DND-41 (cell line): ENCODE measurements around the gene BUD31.

Source experiments
- ATAC-seq: fragments of 200-7000 bp; cut with Tn5 transposase; 3 replicates; pipeline ENCODE4 v1.9.1; 2021; ENCODE audit warnings: low read depth; ENCODE audit not compliant: insufficient read depth
- DNase-seq: peaks from one replicate; pipeline ENCODE4 v3.0.0-alpha.2; 2020
- H2AFZ ChIP-seq: 2 replicates; pipeline ENCODE4 v1.6.0; 2012; ENCODE audit warnings: low read depth, low read length
- H3K27ac ChIP-seq: 2 replicates; pipeline ENCODE4 v1.5.1; 2012; ENCODE audit warnings: low read length, inconsistent platforms
- H3K27me3 ChIP-seq: fragments of 200-600 bp; sonication (generic); 2 replicates; pipeline ENCODE4 v1.6.0; 2012; ENCODE audit warnings: low read length, mild to moderate bottlenecking, inconsistent platforms; ENCODE audit not compliant: insufficient read depth, poor library complexity
- H3K36me3 ChIP-seq: 2 replicates; pipeline ENCODE4 v1.5.1; 2012; ENCODE audit warnings: low read length, inconsistent platforms; ENCODE audit not compliant: insufficient read depth
- H3K4me1 ChIP-seq: 2 replicates; pipeline ENCODE4 v1.5.1; 2012; ENCODE audit warnings: mild to moderate bottlenecking, low read length; ENCODE audit not compliant: insufficient read depth
- H3K4me2 ChIP-seq: 2 replicates; pipeline ENCODE4 v1.6.0; 2012; ENCODE audit warnings: mild to moderate bottlenecking, moderate library complexity, low read length, inconsistent platforms; ENCODE audit not compliant: insufficient read depth
- H3K4me3 ChIP-seq, 2 experiments: fragments of 200-600 bp in 1 of 2; shearing (Covaris generic) in 1 of 2; 2 replicates each; pipeline ENCODE4 v1.5.1; 2012 to 2016; ENCODE audit warnings: inconsistent platforms in 2 of 2, low read length in 2 of 2, mild to moderate bottlenecking in 2 of 2, low read depth in 1 of 2, moderate library complexity in 1 of 2
- H3K79me2 ChIP-seq: 2 replicates; pipeline ENCODE4 v1.6.0; 2012; ENCODE audit warnings: low read length, inconsistent platforms; ENCODE audit not compliant: insufficient read depth
- H3K9ac ChIP-seq: 2 replicates; pipeline ENCODE4 v1.6.0; 2012; ENCODE audit warnings: low read depth, mild to moderate bottlenecking, inconsistent platforms, low read length, moderate library complexity
- H3K9me3 ChIP-seq: 2 replicates; pipeline ENCODE4 v1.5.1; 2012; ENCODE audit warnings: low read length, moderate library complexity, mild to moderate bottlenecking, inconsistent platforms; ENCODE audit not compliant: insufficient read depth, severe bottlenecking
- H4K20me1 ChIP-seq: 2 replicates; pipeline ENCODE4 v1.6.0; 2012; ENCODE audit warnings: low read length; ENCODE audit not compliant: insufficient read depth
- EZH2 ChIP-seq: IDR thresholded peaks from 3 replicates; pipeline ENCODE4 v1.6.1; 2012; ENCODE audit warnings: borderline replicate concordance, low read depth, mild to moderate bottlenecking, moderate library complexity, low read length, inconsistent platforms; ENCODE audit not compliant: severe bottlenecking
- TF ChIP-seq, protein P1 (sequence below): IDR thresholded peaks from 2 replicates; pipeline ENCODE4 v1.5.1; 2012; ENCODE audit warnings: borderline replicate concordance, low read length, moderate library complexity, mild to moderate bottlenecking; ENCODE audit not compliant: poor library complexity, severe bottlenecking; ENCODE audit errors: extremely low read depth

Gene BUD31

GRCh38 chr7:99408379-99409191 lies at the start of gene BUD31, which contains the start of gene PDAP1:
BUD31 (plus strand) TSS chr7:99408969; CDS start chr7:99411093, 2,124 bp downstream.
PDAP1 (minus strand) TSS chr7:99408597; CDS start chr7:99408548, 49 bp downstream.
- Histone ChIP-seq H2AFZ (peak within 1 kb of the TSS; percentile 96), H3K27me3 (no peaks in the 10 kb centered on the region), H4K20me1 (peaks cover 45% of the 10 kb centered on the region), H3K4me2 (peak within 1 kb of the TSS; percentile 73), H3K27ac (peak within 1 kb of the TSS; percentile 99), H3K9me3 (no peaks in the 10 kb centered on the region), H3K9ac (peak within 1 kb of the TSS; percentile 90), H3K4me3 (peak within 1 kb of the TSS; percentile 58 to 86), H3K79me2 (peaks cover 95% of the 10 kb centered on the region), H3K36me3 (peaks cover 68% of the 10 kb centered on the region), H3K4me1 (peaks cover 54% of the 10 kb centered on the region)
- ATAC-seq (peak; percentile 85), DNase-seq (peak; percentile 95)
- TF ChIP-seq EZH2: no peak
- TF ChIP-seq, protein P1, sequence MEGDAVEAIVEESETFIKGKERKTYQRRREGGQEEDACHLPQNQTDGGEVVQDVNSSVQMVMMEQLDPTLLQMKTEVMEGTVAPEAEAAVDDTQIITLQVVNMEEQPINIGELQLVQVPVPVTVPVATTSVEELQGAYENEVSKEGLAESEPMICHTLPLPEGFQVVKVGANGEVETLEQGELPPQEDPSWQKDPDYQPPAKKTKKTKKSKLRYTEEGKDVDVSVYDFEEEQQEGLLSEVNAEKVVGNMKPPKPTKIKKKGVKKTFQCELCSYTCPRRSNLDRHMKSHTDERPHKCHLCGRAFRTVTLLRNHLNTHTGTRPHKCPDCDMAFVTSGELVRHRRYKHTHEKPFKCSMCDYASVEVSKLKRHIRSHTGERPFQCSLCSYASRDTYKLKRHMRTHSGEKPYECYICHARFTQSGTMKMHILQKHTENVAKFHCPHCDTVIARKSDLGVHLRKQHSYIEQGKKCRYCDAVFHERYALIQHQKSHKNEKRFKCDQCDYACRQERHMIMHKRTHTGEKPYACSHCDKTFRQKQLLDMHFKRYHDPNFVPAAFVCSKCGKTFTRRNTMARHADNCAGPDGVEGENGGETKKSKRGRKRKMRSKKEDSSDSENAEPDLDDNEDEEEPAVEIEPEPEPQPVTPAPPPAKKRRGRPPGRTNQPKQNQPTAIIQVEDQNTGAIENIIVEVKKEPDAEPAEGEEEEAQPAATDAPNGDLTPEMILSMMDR: no peak

- Histone ChIP-seq H3K36me3 (peaks cover 84% of the 10 kb centered on the region), H3K4me1 (no peaks in the 10 kb centered on the region), H3K27me3 (no peaks in the 10 kb centered on the region), H3K9me3 (no peaks in the 10 kb centered on the region), H3K79me2 (no peaks in the 10 kb centered on the region), H4K20me1 (no peaks in the 10 kb centered on the region), H3K4me3 (no peak overlapping the region), H3K4me2 (no peak overlapping the region), H3K27ac (no peak overlapping the region), H3K9ac (no peak overlapping the region), H2AFZ (no peak overlapping the region)
- TF ChIP-seq EZH2: no peak
- TF ChIP-seq, protein P1: no peak
- ATAC-seq: no peak
- DNase-seq: no peak
These were observed 49.2 kb upstream of the BUD31 start for GRCh38 chr7:99359465-99360154.

DNA sequence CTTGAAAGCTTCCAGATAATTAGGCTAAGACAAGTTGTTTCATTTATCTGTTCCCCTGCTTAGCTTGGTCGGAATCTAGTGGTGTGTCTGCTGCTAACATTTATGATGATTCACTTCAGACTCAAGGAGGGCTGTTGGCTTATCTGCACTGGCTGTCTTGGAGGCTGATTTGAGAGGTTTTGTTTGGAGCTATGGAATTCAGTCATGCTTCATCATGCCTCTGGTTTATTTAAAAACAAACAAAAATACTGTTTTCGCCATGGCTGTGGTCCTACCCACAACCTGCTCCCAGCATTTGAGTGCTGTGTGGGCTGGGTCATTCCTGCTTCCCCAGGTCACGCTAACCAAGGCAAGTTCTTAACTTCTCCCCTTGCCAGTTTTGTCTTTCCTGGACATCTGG lies 46.0 kb upstream of the BUD31 start:
- TF ChIP-seq EZH2: no peak
- TF ChIP-seq, protein P1: no peak
- peaks cover 87% of the 10 kb centered on the region for H3K36me3 ChIP-seq
- H3K9ac ChIP-seq: no peak overlapping the region
- H2AFZ ChIP-seq: no peak overlapping the region
- ATAC-seq (no peak), DNase-seq (no peak)
- no peaks in the 10 kb centered on the region for H3K79me2 ChIP-seq
- H3K27me3 ChIP-seq: no peaks in the 10 kb centered on the region
- H3K4me2 ChIP-seq: no peak overlapping the region
- no peaks in the 10 kb centered on the region for H3K4me1 ChIP-seq
- no peaks in the 10 kb centered on the region; the same call in 1 of the 2 replicates for H4K20me1 ChIP-seq
- H3K4me3 ChIP-seq: no peak overlapping the region
- H3K27ac ChIP-seq: no peak overlapping the region
- no peaks in the 10 kb centered on the region for H3K9me3 ChIP-seq
